ENCODE measurements around the gene TMEM132A.

Gene TMEM132A

DNA sequence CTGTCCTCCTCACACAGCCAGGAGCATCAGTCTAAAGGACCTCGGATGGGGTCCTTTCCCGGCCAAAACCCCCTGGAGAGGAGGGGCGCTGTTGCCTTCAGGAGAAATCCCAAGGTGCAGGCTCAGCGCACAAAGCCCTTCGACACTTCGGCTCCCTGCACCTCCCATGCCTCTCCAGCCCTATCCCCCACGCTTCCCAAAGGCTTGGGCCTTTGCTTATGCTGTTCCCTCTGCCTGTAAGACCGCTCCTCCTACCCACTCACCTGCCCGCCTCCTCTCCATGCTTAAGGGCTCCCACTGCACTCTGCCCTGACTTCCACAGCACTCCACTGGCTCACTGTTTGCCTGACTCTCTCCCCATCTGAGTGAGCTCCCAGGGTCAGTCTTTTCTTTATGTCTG lies 14.2 kb downstream of the TMEM132A start:
- DNase-seq: no peak

DNA sequence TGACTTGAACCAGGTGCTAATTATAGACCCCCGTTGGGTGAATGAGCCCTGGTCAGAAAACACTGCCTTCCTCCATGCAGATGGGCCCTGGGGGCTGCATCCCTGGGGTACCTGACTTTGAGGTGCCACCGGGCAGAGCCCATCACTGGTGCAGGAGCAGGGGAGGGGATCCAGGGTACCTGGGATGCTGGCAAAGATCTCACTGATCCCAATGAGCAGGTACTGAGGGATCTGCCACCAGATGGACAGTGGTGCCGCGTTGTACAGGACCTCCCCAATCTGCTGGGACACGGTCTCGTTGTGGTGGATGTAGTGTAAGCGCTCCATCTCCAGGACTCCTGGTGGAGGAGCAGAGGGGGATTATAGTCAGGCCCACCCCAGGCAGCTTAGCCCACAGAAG lies 15.0 kb downstream of the TMEM132A start:
- DNase-seq: no peak

DNA sequence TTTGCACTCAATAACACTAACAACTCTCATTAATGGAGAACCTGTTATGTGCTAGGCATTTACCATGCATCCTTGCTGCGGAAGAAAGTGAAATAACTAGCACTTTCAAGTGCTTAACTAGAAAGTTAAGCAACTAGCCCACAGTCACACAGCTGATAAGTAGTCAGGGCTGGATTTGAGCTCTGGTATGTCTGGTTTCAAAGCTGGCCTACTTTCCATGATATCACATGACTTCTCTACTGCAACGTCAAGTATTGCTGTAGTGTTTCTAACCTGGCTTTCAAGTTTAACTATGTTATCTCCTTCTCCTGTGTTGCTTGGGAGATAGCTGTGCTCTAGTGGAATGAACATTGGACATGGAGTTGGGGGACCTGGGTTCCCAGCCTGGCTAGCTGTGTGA lies 15.6 kb downstream of the TMEM132A start:
- DNase-seq: no peak

DNA sequence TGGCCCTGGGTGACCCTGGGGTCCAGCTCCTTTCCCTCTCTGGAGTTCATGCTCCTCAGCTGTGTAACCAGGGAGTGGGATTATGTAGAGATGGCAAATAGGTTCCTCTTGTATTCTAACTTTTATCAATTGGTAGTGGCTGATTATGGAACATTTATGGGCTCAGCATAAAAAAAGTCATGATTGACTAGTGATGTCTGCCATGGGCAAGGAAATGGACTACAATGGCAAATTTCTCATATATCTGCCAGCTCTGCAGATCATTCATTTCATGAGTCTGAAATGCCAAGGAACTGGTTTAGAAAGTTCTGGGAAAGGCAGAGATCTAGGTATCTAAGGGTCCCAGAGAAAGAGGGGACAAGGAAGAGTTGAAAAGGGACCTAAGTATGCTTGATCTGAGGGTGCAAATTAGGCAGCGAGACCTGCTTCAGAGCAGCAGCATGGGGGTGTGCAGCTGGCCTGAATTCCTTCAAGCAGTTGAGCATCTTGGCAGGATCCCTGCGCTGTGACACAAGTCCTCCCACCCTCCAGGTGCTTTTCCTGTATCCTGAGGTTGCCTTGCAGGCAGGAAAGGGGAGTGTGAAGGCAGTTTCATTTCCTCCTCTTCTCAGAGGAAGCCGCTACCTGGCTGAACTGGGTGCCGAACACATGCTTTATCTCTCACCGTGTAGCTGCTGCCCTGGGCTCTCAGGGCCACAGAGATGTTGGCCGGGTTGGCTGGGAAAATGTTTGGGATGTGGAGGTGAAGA lies 17.3 kb downstream of the TMEM132A start:
- no peak for DNase-seq

DNA sequence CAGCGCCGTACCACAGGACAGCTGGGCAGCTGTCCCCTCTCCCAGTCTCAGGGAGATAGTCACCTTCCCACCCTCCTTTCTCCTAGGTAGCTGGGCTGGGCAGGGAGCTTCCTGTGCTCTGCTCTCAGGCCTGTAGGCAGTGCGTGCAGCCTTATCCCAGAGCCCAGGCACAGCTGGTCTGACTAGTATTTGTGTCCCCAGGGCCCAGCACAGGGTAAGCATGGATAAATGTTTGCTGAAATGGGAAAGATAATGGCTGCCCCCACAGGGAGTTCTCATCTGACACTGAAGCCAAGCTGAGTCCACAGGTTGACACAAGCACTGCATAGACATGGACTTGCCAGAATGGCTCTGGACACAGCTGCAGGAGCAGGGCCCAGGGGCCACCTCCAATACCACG lies 18.0 kb downstream of the TMEM132A start:
- DNase-seq: no peak

DNA sequence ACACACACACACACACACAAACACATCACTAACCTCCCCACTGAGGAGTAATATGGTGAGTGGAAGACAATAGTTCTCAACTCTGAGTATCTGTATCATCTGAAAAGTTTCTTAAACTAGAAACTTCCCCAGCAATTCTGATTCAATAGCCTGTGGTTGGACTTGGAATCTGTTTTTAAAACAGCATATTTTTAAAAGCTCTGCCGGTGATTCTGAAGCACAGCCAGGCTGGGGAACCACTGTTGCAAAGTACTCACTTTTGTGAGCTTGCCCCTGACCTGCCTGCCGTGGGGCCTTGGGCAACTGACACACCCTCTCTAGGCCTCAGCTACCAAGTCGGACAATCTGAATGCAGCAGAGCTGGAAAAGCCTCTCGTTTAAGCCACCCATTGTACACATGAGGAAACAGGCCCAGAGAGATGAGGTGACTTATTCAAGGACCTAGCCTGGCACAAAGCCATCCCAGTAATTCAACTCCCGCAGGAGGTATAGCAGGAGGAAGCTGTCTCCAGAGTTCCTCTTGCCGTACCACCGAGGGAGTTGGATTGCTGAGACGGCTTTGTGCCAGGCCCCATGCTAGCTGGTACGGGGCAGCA lies 18.8 kb downstream of the TMEM132A start:
- no peak for DNase-seq

DNA sequence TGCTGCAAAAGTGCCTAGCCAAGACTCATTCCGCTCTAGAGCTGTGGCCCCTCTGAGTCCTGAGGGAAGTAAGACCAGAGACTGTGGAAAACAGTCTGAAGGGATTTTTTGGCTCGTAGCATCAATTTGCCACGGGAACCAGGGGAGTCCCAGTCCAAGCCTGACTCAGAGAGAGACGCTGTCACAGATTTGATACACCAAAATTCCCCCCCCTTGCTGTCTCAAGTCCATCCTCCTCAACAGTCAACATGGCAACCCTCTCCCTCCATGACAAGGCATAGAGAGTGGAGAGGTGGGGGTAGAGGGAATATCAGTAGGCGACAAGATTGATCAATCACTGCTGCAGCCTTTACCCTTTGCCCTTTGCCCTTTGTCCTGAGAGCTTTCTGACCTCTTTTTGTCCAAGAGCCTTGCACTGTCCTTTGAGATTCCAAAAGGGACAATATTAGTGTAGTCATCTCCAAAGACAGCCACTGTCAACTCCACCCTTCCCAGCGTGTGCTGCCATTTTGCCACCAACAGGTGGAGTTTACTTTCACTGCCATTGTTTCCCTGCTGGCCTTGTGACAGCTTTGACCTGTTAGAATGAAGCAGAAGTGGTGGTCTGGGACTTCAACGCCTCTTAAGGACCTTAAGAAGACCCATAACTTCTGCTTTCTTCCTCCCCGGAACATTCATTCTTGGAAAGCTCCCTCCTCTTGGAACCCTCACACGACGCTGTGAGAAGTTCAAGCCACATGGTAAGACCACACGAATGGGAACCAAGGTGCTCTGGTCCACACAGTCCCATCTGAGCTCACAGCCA lies 20.4 kb downstream of the TMEM132A start:
- DNase-seq: no peak

DNA sequence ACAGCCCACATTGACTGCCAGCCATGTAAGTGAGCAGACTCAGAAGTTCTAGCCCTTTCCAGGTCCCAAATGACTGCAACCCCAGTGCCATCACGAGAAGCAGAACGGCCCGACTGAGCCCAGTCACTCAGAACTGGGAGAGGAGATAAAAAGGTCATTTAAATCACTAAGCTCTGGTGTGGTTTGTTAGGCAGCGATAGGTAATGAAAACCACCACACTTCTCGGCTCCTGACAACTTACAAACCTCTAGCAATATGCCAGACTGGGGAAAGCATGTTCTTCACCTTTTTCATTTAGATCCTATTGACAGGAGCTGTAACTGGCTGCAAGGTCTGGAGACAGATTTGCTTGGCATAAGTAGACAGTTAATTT lies 21.0 kb downstream of the TMEM132A start:
- DNase-seq: no peak

DNA sequence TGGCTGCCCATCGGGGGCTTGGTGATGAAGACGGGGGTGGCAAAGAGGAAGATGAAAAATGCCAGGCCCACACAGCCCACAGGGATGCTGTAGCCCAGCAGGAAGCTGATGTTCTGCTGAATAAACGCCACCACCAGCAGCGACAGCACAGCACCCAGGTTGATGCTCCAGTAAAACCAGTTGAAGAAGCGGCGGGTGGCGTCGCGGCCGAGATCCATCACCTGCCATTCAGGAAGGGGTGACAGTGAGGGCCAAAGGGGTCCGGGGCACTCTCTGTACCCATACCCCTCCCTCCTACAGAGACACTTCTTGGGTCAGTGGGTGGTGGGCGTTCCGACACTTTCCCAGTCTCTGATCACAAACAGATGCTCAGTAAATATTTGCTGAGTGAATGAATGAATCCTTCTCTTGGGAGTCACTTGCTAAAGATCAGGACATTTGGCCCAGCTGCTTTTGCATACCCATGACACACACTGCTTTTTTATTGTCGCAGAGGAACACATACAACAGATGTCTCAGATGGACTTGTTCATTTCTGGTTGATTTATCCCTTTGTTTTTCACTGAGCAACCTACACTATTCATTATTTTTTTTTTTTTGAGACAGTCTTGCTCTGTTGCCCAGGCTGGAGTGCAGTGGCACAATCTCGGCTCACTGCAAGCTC lies 22.5 kb downstream of the TMEM132A start:
- peak; percentile 89 for DNase-seq

DNA sequence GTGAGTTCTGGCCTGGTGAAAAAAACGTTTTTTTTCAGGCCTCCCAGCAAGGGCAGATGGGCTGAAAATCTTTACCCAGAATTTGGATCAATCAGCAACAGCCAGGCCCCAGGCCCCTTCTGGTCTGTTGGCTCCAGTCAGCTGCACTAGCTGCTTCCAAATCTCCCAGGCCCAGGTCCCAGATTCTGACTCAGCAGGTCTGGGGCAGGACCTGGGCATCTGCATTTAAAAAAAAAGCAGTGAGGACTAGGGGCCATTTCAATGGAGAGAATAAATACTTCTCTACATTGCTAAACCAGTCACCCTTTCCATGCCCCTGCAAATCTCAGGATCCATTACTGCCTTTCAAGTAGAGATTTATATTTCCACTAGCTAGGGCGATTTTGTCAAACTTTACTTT lies 23.4 kb downstream of the TMEM132A start:
- DNase-seq: peak; percentile 70

DNA sequence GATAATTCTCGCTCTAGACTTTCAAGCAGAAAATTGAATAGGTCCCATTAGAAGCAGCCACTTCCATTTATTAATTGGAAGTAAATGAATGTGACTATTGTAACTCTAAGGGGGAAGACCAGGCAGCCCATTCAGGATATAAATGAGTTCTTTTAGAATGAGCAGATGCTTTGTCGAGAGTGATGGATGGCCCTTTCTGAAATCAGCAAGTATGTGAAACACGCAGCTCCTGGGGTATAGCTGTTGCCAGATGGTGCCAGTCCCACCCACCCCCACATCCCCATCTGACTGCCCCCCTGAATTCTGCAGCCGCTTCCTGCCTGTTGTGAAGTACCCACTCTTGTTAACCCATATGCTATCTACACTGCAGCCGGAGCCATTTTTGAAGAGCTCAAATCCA lies 24.0 kb downstream of the TMEM132A start:
- peak; percentile 88 for DNase-seq

DNA sequence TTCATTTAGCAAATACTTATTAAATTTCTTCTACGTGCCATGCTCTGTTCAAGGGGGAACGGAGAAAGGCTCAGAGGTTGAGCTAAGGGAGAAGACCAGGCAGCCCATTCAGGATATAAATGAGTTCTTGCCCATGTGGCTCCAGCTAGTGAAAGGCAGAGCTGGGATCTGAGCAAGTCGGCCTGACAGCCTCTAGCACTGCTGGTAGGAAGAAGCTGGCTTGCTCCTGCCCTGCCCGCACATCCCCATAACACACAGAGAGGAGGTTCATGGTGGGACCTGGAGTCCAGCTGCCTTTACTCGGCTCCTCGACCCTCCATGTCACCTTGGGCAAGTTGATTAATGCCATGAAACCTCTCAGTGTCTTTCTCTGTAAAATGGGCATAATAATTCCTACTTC lies 25.8 kb downstream of the TMEM132A start:
- no peak for DNase-seq

DNA sequence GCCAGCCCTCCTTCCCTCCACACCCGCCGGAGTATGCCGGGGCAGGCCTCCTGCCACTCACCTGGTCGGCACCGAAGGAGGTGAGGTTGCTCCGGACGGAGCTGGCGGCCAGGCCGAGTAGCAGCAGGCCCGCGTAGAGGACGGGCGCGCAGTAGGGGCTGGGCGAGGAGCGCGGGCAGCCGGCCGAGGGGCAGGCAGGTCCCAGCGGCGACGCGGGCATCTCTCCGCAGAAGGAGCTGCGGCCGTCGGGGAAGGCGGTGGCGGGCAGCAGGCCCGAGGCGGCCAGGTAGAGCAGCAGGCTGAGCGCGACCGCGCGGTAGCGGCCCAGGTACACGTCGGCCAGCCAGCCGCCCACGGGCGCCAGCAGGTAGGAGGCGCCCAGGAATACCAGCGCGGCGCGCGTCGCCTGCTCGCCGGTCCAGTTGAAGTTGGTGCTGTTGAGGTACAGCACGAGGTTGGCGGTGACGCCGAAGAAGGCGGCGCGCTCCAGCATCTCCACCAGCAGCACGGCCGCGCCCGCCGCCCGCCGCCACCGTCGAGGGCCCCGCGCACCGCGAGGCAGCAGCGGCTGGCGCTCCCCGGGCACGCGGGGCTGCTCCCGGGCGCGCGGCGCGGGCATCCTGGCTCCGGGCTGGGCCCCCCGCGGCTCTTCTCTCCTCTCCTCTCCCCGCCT lies 26.8 kb downstream of the TMEM132A start:
- no peak for DNase-seq

DNA sequence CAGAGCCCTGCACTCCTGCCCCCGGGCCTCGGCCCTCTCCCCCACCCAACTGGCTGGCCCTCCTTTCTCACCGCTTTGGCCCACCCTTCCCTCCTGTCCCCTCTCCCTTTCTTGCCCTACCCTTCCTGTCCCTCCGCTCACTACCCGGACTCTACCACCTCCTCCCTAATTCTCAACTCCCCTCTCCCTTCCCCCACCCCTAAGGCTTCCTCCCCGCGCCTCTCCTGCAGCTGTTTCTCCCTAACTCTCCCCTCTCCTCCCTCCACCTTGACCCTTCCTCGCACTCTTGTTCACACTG lies 27.3 kb downstream of the TMEM132A start:
- no peak for DNase-seq

DNA sequence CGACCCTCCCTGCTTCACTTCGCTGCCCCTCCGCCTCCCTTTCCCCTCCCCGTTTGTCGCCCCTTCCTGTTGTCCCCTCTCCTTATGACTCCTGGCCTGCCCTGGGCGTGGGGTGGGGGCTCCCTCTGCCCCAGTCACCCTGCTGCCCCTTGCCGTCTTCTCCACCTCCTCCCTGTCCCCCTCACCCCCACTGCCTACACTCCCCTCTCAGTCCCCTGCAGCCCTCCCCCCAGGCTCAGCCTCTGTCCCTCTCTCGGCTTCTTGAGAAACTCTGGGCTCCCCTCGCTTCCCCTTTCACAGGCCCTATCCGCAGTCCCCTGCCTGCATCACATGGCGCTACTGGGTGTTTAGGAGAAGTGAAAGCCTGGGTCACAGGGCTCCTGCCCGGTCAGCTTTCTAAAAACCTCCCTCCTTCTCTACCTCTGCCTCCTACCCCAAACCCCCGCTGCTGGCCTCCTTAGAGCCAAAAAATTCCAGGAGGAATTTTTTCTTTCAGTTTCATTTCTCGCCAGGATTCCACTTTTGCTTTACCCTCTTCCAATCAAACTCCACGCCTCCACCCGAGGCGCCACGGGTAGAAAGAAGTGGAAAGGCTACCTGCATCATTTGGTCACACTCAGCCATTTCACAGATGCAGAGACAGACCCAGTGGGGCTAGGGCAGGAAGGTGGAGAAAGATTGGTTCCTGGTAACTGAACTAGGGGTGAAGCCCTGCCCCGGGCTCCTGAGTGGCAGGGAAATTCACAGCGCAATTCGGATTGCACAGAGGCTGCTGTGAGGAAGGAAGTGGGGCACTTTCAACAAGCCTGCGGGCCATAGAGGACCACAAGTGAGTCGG lies 27.9 kb downstream of the TMEM132A start, which contains the start of gene SLC15A3:
Gene SLC15A3, minus strand, starts transcription at position 273 of the 838 bp plus-strand sequence. CDS start 625 bp downstream, outside the sequence.
- DNase-seq: no peak

DNA sequence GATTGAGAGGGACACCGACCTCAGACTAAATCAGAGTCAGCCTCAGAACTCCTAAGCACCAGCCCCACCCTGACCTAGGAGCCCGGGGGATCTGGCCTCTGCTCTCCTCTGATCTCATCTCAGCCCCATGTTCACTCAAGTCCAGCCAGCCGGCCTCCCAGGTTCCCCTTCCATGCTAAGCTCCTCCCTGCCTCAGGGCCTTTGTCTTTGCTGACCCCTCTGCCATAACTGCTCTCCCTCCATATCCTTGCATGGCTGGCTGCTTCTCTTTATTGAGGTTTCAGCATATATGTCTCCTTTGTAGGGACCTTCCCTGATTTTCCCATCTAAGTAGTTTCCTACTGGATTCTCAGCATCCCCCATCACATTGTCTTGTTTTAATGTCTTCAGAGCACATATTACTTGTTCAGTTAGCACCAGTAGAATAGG lies 28.5 kb downstream of the TMEM132A start:
- DNase-seq: no peak

DNA sequence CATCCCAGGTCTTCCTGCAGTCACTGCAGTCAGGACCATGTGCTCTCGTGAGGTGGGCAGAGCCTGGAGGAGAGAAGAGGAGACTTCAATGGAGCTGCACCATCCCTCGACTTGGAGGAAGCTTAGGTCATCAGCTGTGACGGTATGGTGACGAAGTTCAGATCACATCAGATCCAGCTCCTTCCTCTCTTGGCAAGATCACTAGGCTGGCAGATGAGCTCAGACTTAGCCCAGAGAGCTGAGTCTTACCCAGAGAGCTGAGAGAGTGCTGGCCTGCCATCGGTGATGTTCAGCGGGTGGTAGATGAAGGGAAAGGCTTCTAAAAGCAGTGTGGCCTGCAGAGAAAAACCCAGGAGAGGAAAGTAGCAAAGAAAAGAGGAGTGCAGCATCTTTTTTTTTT lies 29.5 kb downstream of the TMEM132A start:
- no peak for DNase-seq

DNA sequence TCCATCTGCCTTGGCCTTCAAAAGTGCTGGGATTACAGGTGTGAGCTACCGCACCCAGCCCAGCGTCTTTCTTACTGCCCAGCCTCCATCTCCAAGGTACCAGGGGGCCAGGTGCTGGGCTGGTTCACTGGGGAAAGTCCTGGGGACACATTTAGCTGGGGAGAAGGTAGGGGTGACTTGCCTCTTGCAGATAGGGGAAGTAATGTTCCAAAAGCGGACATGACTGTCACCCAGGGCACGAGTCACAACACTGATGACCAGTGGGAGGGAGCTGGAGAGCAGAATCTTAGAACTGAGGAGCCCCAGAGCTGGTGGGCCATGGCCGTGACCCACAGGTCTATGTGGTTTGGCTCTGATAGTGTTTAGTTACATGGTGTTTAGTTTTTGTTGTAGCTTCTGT lies 30.2 kb downstream of the TMEM132A start:
- no peak for DNase-seq

DNA sequence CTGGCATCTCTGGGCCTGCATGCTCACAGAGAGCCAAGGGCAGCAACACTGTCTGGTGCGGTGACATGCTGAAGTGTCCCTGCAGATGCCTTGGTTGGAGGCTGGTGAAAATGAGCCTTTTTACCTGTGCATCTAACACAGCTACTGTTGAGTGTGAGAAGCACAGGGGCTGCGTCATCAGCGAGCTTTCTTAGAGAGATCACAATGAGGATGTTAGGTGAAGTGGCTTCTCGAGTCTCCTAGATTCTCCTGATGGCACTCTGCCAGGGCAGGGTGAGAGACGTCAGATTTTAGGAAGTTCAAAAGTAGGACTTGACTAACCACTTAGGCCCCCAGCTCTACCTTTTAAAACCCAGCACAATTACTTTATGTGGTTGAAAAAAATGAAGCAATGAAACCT lies 31.3 kb downstream of the TMEM132A start:
- no peak for DNase-seq

DNA sequence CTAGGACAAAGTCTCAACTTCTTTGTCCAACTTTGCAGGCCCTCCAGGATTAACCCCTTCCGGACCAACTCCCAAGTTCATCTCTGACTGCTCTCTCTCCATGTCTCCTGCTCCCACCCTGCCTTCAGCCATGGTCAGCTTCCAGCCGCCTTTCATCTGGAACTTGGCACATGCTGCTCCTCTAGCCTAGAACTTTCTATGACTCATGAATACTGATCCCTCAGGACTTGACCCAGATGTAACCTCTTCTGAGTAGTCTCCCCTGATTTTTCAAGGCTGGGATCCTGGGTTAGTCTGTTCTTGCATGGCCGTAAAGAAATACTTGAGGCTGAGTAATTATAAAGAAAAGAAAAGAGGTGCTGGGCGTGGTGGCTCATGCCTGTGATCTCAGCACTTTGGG lies 32.9 kb downstream of the TMEM132A start:
- DNase-seq: no peak

DNA sequence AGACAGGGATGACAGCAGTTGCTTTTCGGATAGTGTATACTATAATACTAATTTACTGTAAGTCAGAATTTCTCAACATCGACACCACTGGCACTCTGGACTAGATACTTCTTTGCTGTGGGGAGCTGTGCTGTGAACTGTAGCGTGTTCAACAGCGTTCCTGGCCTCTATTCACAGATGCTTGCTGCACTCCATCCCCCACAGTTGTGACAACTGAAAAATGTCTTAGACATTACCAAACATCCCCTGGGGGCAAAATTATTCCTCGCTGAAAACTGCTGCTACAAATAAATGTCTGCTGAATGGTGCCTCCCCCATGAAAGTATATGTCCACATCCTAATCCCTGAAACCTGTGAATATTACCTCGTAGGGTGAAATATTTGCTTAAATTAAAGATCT lies 35.2 kb downstream of the TMEM132A start:
- DNase-seq: no peak

DNA sequence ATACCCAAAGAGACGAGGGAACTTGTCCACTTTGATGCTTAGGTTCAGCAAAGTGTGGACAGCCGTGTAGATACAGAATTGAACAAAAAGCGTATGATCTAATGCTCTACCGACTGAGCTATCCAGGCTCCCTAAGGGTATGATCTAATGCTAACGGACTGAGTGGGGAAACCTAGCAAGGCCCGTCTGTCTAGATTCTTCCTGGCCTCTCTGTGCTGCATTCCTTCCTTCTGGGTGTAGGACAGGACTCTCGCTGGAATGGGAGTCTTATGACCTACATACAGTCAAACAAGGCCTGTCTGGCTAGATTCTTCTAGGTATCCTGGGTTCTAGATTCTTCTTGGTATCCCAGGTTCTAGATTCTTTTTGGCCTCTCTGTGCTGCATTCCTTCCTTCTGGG lies 36.1 kb downstream of the TMEM132A start:
- no peak for DNase-seq

Data from NCI-H1694 treated with DMSO at 0.1 percent for 48 hours (cell line).